K562 (cell line): ENCODE results near the gene SEZ6. TPM values are rescaled to one million over a fixed set of nuclear protein-coding genes. Genes with fewer than 3 reads are reported as not detected.
A peak's percentile ranks its signal among the peaks of the same experiment; 100 is the strongest.

Experiments
- ATAC-seq: fragments of 200-7000 bp; cut with Tn5 transposase; 3 replicates; pipeline ENCODE4 v1.9.1; 2020; ENCODE audit warnings: moderate library complexity
- BruUV-seq: library from RNA; stranded (reverse); fragments of 400-500 nt; replicated peaks from 2 replicates; lab custom pipeline; 2021; lab: Mats Ljungman, UMichigan
- CTCF ChIA-PET: fragments of 300-600 bp; formaldehyde crosslinking; extraction: SDS; loops from one replicate; lab custom pipeline; 2021; ENCODE audit warnings: low intra/inter-chr PET ratio; lab: Yijun Ruan, JAX
- POLR2A ChIA-PET: fragments of 300-600, 350-650 bp; sonication (Branson Sonifier 250); formaldehyde crosslinking; extraction: SDS; loops from one replicate; lab custom pipeline; 2021; ENCODE audit warnings: antibody characterized with exemption, inconsistent platforms; lab: Yijun Ruan, JAX
- DNase-seq, 4 experiments: peaks; one replicate each; pipeline versions ENCODE4 v3.0.0 to v3.0.0-alpha.2; 2011 to 2018; ENCODE audit warnings: low spot score in 3 of 4, mixed read lengths in 3 of 4; ENCODE audit errors: extremely low read depth in 1 of 4
- FAIRE-seq: peaks from 2 replicates; lab custom pipeline; 2011; peaks lifted over from hg19 to GRCh38; lab: Jason Lieb, UNC
- H2AFZ ChIP-seq: 2 replicates; pipeline ENCODE4 v1.6.0; 2011; ENCODE audit warnings: low read depth, low read length, control low read depth, inconsistent platforms
- H3K27ac ChIP-seq: fragments of 200-600 bp; 3 replicates; pipeline ENCODE4 v1.8.0; 2011; ENCODE audit warnings: low read depth, mild to moderate bottlenecking, control low read depth, inconsistent platforms, low read length, moderate library complexity, mixed read lengths; ENCODE audit errors: extremely low read depth
- H3K27me3 ChIP-seq, 2 experiments: fragments of 300-600 bp in 1 of 2; 2 replicates in 1 of 2; 3 replicates in 1 of 2; pipeline versions ENCODE4 v1.6.0 to v1.8.0; 2011; ENCODE audit warnings: inconsistent platforms in 2 of 2, low read length in 2 of 2, mild to moderate bottlenecking in 1 of 2, mixed read lengths in 1 of 2, moderate library complexity in 1 of 2; ENCODE audit not compliant: control insufficient read depth in 2 of 2, insufficient read depth in 2 of 2
- H3K36me3 ChIP-seq: fragments of 300-600 bp; 3 replicates; pipeline ENCODE4 v1.8.0; 2011; ENCODE audit warnings: mild to moderate bottlenecking, low read length, inconsistent platforms; ENCODE audit not compliant: control insufficient read depth, insufficient read depth
- H3K4me1 ChIP-seq, 2 experiments: fragments of 200-600 bp in 1 of 2; replicated peaks in 1 of 2; 2 replicates in 1 of 2; 3 replicates in 1 of 2; pipeline versions ENCODE4 v1.5.1 to v1.8.0; 2011; ENCODE audit warnings: inconsistent platforms in 2 of 2, low read length in 2 of 2, mild to moderate bottlenecking in 1 of 2, mixed read lengths in 1 of 2, moderate library complexity in 1 of 2; ENCODE audit not compliant: control insufficient read depth in 2 of 2, insufficient read depth in 2 of 2
- H3K4me2 ChIP-seq: 2 replicates; pipeline ENCODE4 v1.6.1; 2011; ENCODE audit warnings: low read length, control low read depth, inconsistent platforms, mixed read lengths; ENCODE audit not compliant: insufficient read depth
- H3K4me3 ChIP-seq: fragments of 200-600 bp; sonication (generic), shearing (Covaris generic); 2 replicates; pipeline ENCODE4 v1.5.1; 2016; ENCODE audit warnings: control low read depth, inconsistent platforms
- H3K79me2 ChIP-seq: fragments of 200-600 bp; 3 replicates; pipeline ENCODE4 v1.8.0; 2011; ENCODE audit warnings: low read length, inconsistent platforms; ENCODE audit not compliant: control insufficient read depth, insufficient read depth
- H3K9ac ChIP-seq, 2 experiments: 2 replicates each; pipeline versions ENCODE4 v1.6.0 to v1.6.1; 2011; ENCODE audit warnings: low read depth in 2 of 2, low read length in 2 of 2, control low read depth in 1 of 2, inconsistent platforms in 1 of 2, mild to moderate bottlenecking in 1 of 2, mixed read lengths in 1 of 2; ENCODE audit not compliant: insufficient read depth in 1 of 2
- H3K9me1 ChIP-seq: one replicate; pipeline ENCODE4 v1.6.0; 2011; ENCODE audit warnings: inconsistent platforms, mild to moderate bottlenecking, low read length, moderate library complexity; ENCODE audit not compliant: control insufficient read depth, insufficient read depth
- H3K9me3 ChIP-seq: replicated peaks from 2 replicates; pipeline ENCODE4 v1.5.1; 2011; ENCODE audit warnings: low read depth, low read length, inconsistent platforms; ENCODE audit not compliant: control insufficient read depth, insufficient read depth
- H4K20me1 ChIP-seq: replicated peaks from 2 replicates; pipeline ENCODE4 v1.6.1; 2011; ENCODE audit warnings: low read length, inconsistent platforms, mixed read lengths; ENCODE audit not compliant: control insufficient read depth, insufficient read depth
- ASH1L ChIP-seq: fragments of 450-650 bp; IDR thresholded peaks from 2 replicates; pipeline ENCODE4 v1.6.1; 2018; ENCODE audit warnings: borderline replicate concordance, mild to moderate bottlenecking, low read depth; ENCODE audit not compliant: partially characterized antibody
- ATF2 ChIP-seq: sonication (generic); formaldehyde crosslinking; IDR thresholded peaks from 2 replicates; pipeline ENCODE4 v1.8.1; 2022; ENCODE audit warnings: missing genetic modification reagents
- CBFA2T3 ChIP-seq: fragments of 450-650 bp; IDR thresholded peaks from 2 replicates; pipeline ENCODE4 v1.6.1; 2017
- CHD2 ChIP-seq: IDR thresholded peaks from 2 replicates; pipeline ENCODE4 v1.6.1; 2011; ENCODE audit warnings: low read depth, low read length
- EGR1 ChIP-seq: fragments of 450-650 bp; conservative IDR thresholded peaks from 2 replicates; pipeline ENCODE4 v1.6.1; 2017; ENCODE audit warnings: mild to moderate bottlenecking
- ESRRA ChIP-seq: fragments of 450-650 bp; IDR thresholded peaks from 2 replicates; pipeline ENCODE4 v1.6.1; 2014; ENCODE audit warnings: low read depth, mild to moderate bottlenecking, moderate library complexity, borderline replicate concordance
- KDM1A ChIP-seq, 2 experiments: fragments of 450-650 bp; IDR thresholded peaks; 2 replicates each; pipeline ENCODE4 v1.6.1; 2016; ENCODE audit warnings: mild to moderate bottlenecking in 2 of 2
- NR2C2 ChIP-seq, 2 experiments: fragments of 200-800 bp in 1 of 2; sonication (Bioruptor generic) in 1 of 2; sonication (generic) in 1 of 2; formaldehyde crosslinking in 1 of 2; IDR thresholded peaks; 2 replicates each; pipeline versions ENCODE4 v1.6.1 to v1.8.0; 2016 to 2022; ENCODE audit warnings: mild to moderate bottlenecking in 1 of 2, missing compliant biosample characterization in 1 of 2, missing genetic modification characterization in 1 of 2, missing genetic modification reagents in 1 of 2
- RCOR1 ChIP-seq, 2 experiments: IDR thresholded peaks; 2 replicates each; pipeline ENCODE4 v1.6.1; 2012; ENCODE audit warnings: low read depth in 2 of 2, low read length in 2 of 2, borderline replicate concordance in 1 of 2, improper control_type of control experiment in 1 of 2
- WGBS: fragments of 100-300 bp; shearing (Covaris generic); methylation state at CpG from one replicate; pipeline ENCODE4 v1.1.6; 2016; ENCODE audit warnings: low coverage, mixed read lengths; ENCODE audit not compliant: insufficient coverage; ENCODE audit errors: missing lambda C conversion rate; 5-methylcytosine and 5-hydroxymethylcytosine counted together
- in situ Hi-C: fragments of 300-500 bp; cut with MboI; formaldehyde crosslinking; loops from 4 replicates; pipeline ENCODE4 v1.15.0; 2018; ENCODE audit warnings: inconsistent platforms, mixed read lengths
- intact Hi-C: fragments of 100-400 bp; cut with micrococcal nuclease; formaldehyde crosslinking; loops from 2 replicates; pipeline ENCODE4 v1.14.2; 2022
- polyA plus RNA-seq, 8 experiments: library from polyadenylated mRNA; depleted of rRNA in 4 of 8; stranded (reverse) in 5 of 8; unstranded in 3 of 8; fragments of >200 nt; fragmentation: Nextera tagmentation in 2 of 8; fragmentation: Illumina TruSeq in 1 of 8; extraction: Ambion mirVana in 2 of 8; extraction: Trizol in 1 of 8; gene quantifications; 2 replicates each; pipeline versions ENCODE4 v1.2.1 to v1.2.3, GENCODE V29; 2011 to 2014; ENCODE audit warnings: inconsistent platforms in 1 of 8, missing spikeins in 1 of 8
- total RNA-seq, 7 experiments: library from RNA; depleted of rRNA in 6 of 7; stranded (reverse); fragments of >200 nt in 6 of 7; fragmentation: Illumina TruSeq in 2 of 7; extraction: Trizol in 2 of 7; gene quantifications; 2 replicates each; pipeline versions ENCODE4 v1.2.1 to v1.2.3, GENCODE V29; 2011 to 2021; ENCODE audit warnings: low replicate concordance in 1 of 7

SEZ6 gene
- total and polyA plus RNA-seq, 9 of the 15 experiments (the other 6 are each of a cell fraction or from before 2014, with no cell fraction given), result not detected

GRCh38 chr17:28969706-28970393 is 36.0 kb downstream of the SEZ6 start:
- in situ Hi-C loops, result loop anchor here (5.0 kb wide), 1 partner anchor 137 kb away; no protein-coding TSS in a partner anchor

GRCh38 chr17:28968914-28969295 is 36.9 kb downstream of the SEZ6 start:
- Histone ChIP-seq H3K9ac (no peak overlapping the region), H3K9me3 (no peaks in the 10 kb centered on the region), H3K27ac (no peak overlapping the region), H2AFZ (no peak overlapping the region), H3K4me1 (peaks cover 0 to 3% of the 10 kb centered on the region in 2 experiments; a peak in 2 of 5 replicates), H3K79me2 (no peaks in the 10 kb centered on the region), H3K9me1 (no peaks in the 10 kb centered on the region), H3K4me2 (no peak overlapping the region), H3K27me3 (peaks cover 30 to 58% of the 10 kb centered on the region in 2 experiments; a peak in 4 of 5 replicates), H4K20me1 (peaks cover 23% of the 10 kb centered on the region), H3K36me3 (no peaks in the 10 kb centered on the region), H3K4me3 (no peak overlapping the region)
- BruUV-seq, result no TSS peak
- DNase-seq (peak in 1 of 4 experiments; percentile 16), ATAC-seq (no peak), FAIRE-seq (peak; percentile 32)
- in situ Hi-C loops (loop anchor here (5.0 kb wide), 1 partner anchor 138 kb away; no protein-coding TSS in a partner anchor), intact Hi-C loops (no loop called here)
- POLR2A ChIA-PET, result interaction anchor here (1.9 kb wide), 1 partner anchor 15 kb away, joined by 4 read pairs; no protein-coding TSS in a partner anchor
- 0% methylated on average over 2 of the region's 2 CpGs for WGBS
- CTCF ChIA-PET, result no interaction called here
- TF ChIP-seq ATF2 (CRISPR knock-in tag) (no peak), CBFA2T3 (peak; percentile 27; the same call in 1 of the 2 replicates), KDM1A (IDR thresholded peaks at IDR 0.05) (peak; percentile 89 to 92; a peak in 3 of 4 replicates), ASH1L (no peak), RCOR1 (IDR thresholded peaks at IDR 0.05; ENCODE audit: borderline replicate concordance in 1 of 2, low read depth in 2 of 2, low read length in 2 of 2) (peak in 1 of 2 experiments; percentile 63; a peak in 1 of 4 replicates), ESRRA (peak; percentile 70), CHD2 (no peak), NR2C2 (CRISPR knock-in tag; IDR thresholded peaks at IDR 0.05) (no peak), NR2C2 (tag; IDR thresholded peaks at IDR 0.05) (no peak)

More at GRCh38 chr17:28969706-28970393, 36.0 kb downstream of the SEZ6 start:
- CTCF ChIA-PET, result no interaction called here
- Histone ChIP-seq H3K27me3 (peaks cover 30 to 57% of the 10 kb centered on the region in 2 experiments; a peak in 4 of 5 replicates), H3K9me3 (no peaks in the 10 kb centered on the region), H3K79me2 (no peaks in the 10 kb centered on the region), H4K20me1 (peaks cover 27% of the 10 kb centered on the region), H3K36me3 (no peaks in the 10 kb centered on the region), H3K4me3 (no peak overlapping the region), H2AFZ (no peak overlapping the region), H3K27ac (no peak overlapping the region), H3K9me1 (no peaks in the 10 kb centered on the region), H3K4me1 (peaks cover 0 to 6% of the 10 kb centered on the region in 2 experiments; a peak in 3 of 5 replicates), H3K4me2 (no peak overlapping the region), H3K9ac (no peak overlapping the region)
- no TSS peak for BruUV-seq
- DNase-seq (no peak), ATAC-seq (no peak), FAIRE-seq (no peak)
- POLR2A ChIA-PET, result interaction anchor here (0.7 to 4.1 kb wide), 2 partner anchors 16 to 637 kb away, joined by 3 to 15 read pairs; no protein-coding TSS in a partner anchor
- no peak for TF ChIP-seq EGR1
- intact Hi-C loops, result no loop called here
- WGBS, result 12% methylated on average over 12 of the region's 12 CpGs
